ENCODE measurements around the gene SART3. TPM values are rescaled to one million over a fixed set of nuclear protein-coding genes. Genes with fewer than 3 reads are reported as not detected.

The SART3 gene
- polyA plus RNA-seq, 1 donor (not counting 4 experiments of a cell fraction or from before 2014, with no cell fraction given), result 19.0 TPM

GRCh38 chr12:108542320-108542719 lies 18.7 kb downstream of the SART3 start:
- H3K27me3 ChIP-seq (ENCODE audit: control insufficient read depth, extremely low read depth, insufficient read depth, low read length), result no peaks in the 10 kb centered on the region
- dilution Hi-C loops (cut with MboI; ENCODE audit: extremely low pct_ligation_motif_present, low sequenced_read_pairs), result no loop called here
- H3K4me2 ChIP-seq (ENCODE audit: control insufficient read depth, extremely low read depth, insufficient read depth, low read depth, low read length), result no peak overlapping the region
- DNase-seq (ENCODE audit: low read depth, low spot score) (no peak), FAIRE-seq (no peak)
- no peak overlapping the region for H3K27ac ChIP-seq (ENCODE audit: control insufficient read depth, insufficient read depth, low read length)
- H3K9me1 ChIP-seq (ENCODE audit: control insufficient read depth, extremely low read depth, insufficient read depth, low read length), result no peaks in the 10 kb centered on the region
- H3K36me3 ChIP-seq (ENCODE audit: control insufficient read depth in 2 of 2, extremely low read depth in 1 of 2, insufficient read depth in 2 of 2, low read length in 2 of 2), result peaks cover 14 to 19% of the 10 kb centered on the region in 2 experiments
- TF ChIP-seq CTCF (optimal IDR thresholded peaks at IDR 0.05 in 1 of 3, IDR thresholded peaks at IDR 0.05 in 1 of 3, conservative IDR thresholded peaks at IDR 0.05 in 1 of 3; ENCODE audit: extremely low read depth in 1 of 3, insufficient read depth in 2 of 3, low read length in 3 of 3), result no peak
- TF ChIP-seq EZH2 (IDR thresholded peaks at IDR 0.05; ENCODE audit: low read length), result no peak
- H3K9ac ChIP-seq (ENCODE audit: control insufficient read depth, extremely low read depth, insufficient read depth, low read length), result no peak overlapping the region
- H3K4me3 ChIP-seq (ENCODE audit: control insufficient read depth in 2 of 3, extremely low read depth in 1 of 3, insufficient read depth in 2 of 3, low read depth in 1 of 3, low read length in 3 of 3), result no peak overlapping the region
- H4K20me1 ChIP-seq (ENCODE audit: control insufficient read depth, extremely low read depth, insufficient read depth, low read length), result peaks cover 6% of the 10 kb centered on the region
- no peaks in the 10 kb centered on the region for H3K4me1 ChIP-seq (ENCODE audit: control insufficient read depth, extremely low read depth, insufficient read depth, low read length)
- no peak overlapping the region for H2AFZ ChIP-seq (ENCODE audit: control insufficient read depth, low read length)
- H3K9me3 ChIP-seq (ENCODE audit: control insufficient read depth, low read depth, low read length), result no peaks in the 10 kb centered on the region
- H3K79me2 ChIP-seq (ENCODE audit: control insufficient read depth, insufficient read depth, low read length), result peaks cover 52% of the 10 kb centered on the region

GRCh38 chr12:108538616-108539195 lies 22.3 kb downstream of the SART3 start:
- H3K9ac ChIP-seq (ENCODE audit: control insufficient read depth, extremely low read depth, insufficient read depth, low read length), result no peak overlapping the region
- no peak overlapping the region for H3K27ac ChIP-seq (ENCODE audit: control insufficient read depth, insufficient read depth, low read length)
- H3K4me2 ChIP-seq (ENCODE audit: control insufficient read depth, extremely low read depth, insufficient read depth, low read depth, low read length), result no peak overlapping the region
- no peaks in the 10 kb centered on the region for H3K4me1 ChIP-seq (ENCODE audit: control insufficient read depth, extremely low read depth, insufficient read depth, low read length)
- DNase-seq (ENCODE audit: low read depth, low spot score) (no peak), FAIRE-seq (no peak)
- no peak overlapping the region for H3K4me3 ChIP-seq (ENCODE audit: control insufficient read depth in 2 of 3, extremely low read depth in 1 of 3, insufficient read depth in 2 of 3, low read depth in 1 of 3, low read length in 3 of 3)
- no peak overlapping the region for H2AFZ ChIP-seq (ENCODE audit: control insufficient read depth, low read length)
- no peaks in the 10 kb centered on the region for H3K9me3 ChIP-seq (ENCODE audit: control insufficient read depth, low read depth, low read length)
- H4K20me1 ChIP-seq (ENCODE audit: control insufficient read depth, extremely low read depth, insufficient read depth, low read length), result peaks cover 6% of the 10 kb centered on the region
- H3K79me2 ChIP-seq (ENCODE audit: control insufficient read depth, insufficient read depth, low read length), result peaks cover 45% of the 10 kb centered on the region
- H3K36me3 ChIP-seq (ENCODE audit: control insufficient read depth in 2 of 2, extremely low read depth in 1 of 2, insufficient read depth in 2 of 2, low read length in 2 of 2), result peaks cover 17 to 23% of the 10 kb centered on the region in 2 experiments
- H3K27me3 ChIP-seq (ENCODE audit: control insufficient read depth, extremely low read depth, insufficient read depth, low read length), result no peaks in the 10 kb centered on the region
- H3K9me1 ChIP-seq (ENCODE audit: control insufficient read depth, extremely low read depth, insufficient read depth, low read length), result no peaks in the 10 kb centered on the region
- TF ChIP-seq CTCF (optimal IDR thresholded peaks at IDR 0.05 in 1 of 3, IDR thresholded peaks at IDR 0.05 in 1 of 3, conservative IDR thresholded peaks at IDR 0.05 in 1 of 3; ENCODE audit: extremely low read depth in 1 of 3, insufficient read depth in 2 of 3, low read length in 3 of 3) (no peak), EZH2 (IDR thresholded peaks at IDR 0.05; ENCODE audit: low read length) (no peak)
- dilution Hi-C loops (cut with MboI; ENCODE audit: extremely low pct_ligation_motif_present, low sequenced_read_pairs), result no loop called here
